NCI-H2227 (cell line): ENCODE measurements around the gene CSF3.
A peak's percentile ranks its signal among the peaks of the same experiment; 100 is the strongest.

Experiments
- DNase-seq: peaks from one replicate; lab custom pipeline; 2025; ENCODE audit not compliant: unreplicated experiment; lab: John Stamatoyannopoulos, UW

The CSF3 gene

GRCh38 chr17:40060887-40061608 is 45.8 kb downstream of the CSF3 start:
- no peak for DNase-seq

GRCh38 chr17:40061609-40062038 is 46.4 kb downstream of the CSF3 start:
- DNase-seq, result no peak

- peak; percentile 72 for DNase-seq
Measured at GRCh38 chr17:40062329-40063186, 47.3 kb downstream of the CSF3 start, which contains the start of gene THRA. Gene THRA, plus strand, starts transcription at chr17:40062965. Its CDS starts 11,524 bp downstream, at chr17:40074489.

- DNase-seq, result peak; percentile 41
Measured at GRCh38 chr17:40063187-40063771, 48.0 kb downstream of the CSF3 start.

- DNase-seq, result peak; percentile 18
Measured at GRCh38 chr17:40063901-40064531, 48.8 kb downstream of the CSF3 start.

GRCh38 chr17:40064971-40065768 is 49.9 kb downstream of the CSF3 start:
- no peak for DNase-seq

- no peak for DNase-seq
Measured at GRCh38 chr17:40065769-40066510, 50.7 kb downstream of the CSF3 start.
